SK-N-SH (cell line): ENCODE results near the gene RBM47. TPM values are rescaled to one million over a fixed set of nuclear protein-coding genes. Genes with fewer than 3 reads are reported as not detected.

Source experiments
- CTCF ChIA-PET: fragments of 300-600, 350-600 bp; formaldehyde crosslinking; extraction: SDS; loops from one replicate; lab custom pipeline; 2021; lab: Yijun Ruan, JAX
- POLR2A ChIA-PET: fragments of 350-600 bp; sonication (Branson Sonifier 250); formaldehyde crosslinking; extraction: SDS; loops from one replicate; lab custom pipeline; 2020; ENCODE audit warnings: antibody characterized with exemption, inconsistent platforms; lab: Yijun Ruan, JAX
- DNase-seq: peaks from one replicate; pipeline ENCODE4 v3.0.0; 2012
- H2AFZ ChIP-seq: fragments of 200-600 bp; sonication (generic); 2 replicates; pipeline ENCODE4 v1.8.1; 2016; ENCODE audit warnings: antibody characterized with exemption, mild to moderate bottlenecking, low read depth
- H3F3A ChIP-seq: fragments of 200-600 bp; sonication (generic); replicated peaks from 2 replicates; pipeline ENCODE3; 2016; ENCODE audit warnings: antibody characterized with exemption, mild to moderate bottlenecking; ENCODE audit not compliant: insufficient read depth
- H3K27ac ChIP-seq, 2 experiments: fragments of 200-500 bp in 1 of 2; fragments of 200-600 bp in 1 of 2; sonication (Bioruptor generic) in 1 of 2; sonication (generic), shearing (Covaris generic) in 1 of 2; 2 replicates each; pipeline versions ENCODE4 v1.5.1 to v1.6.1; 2014 to 2016; ENCODE audit warnings: low read depth in 2 of 2, inconsistent platforms in 1 of 2, low read length in 1 of 2, mild to moderate bottlenecking in 1 of 2, mixed read lengths in 1 of 2
- H3K27me3 ChIP-seq: fragments of 200-600 bp; sonication (generic), shearing (Covaris generic); 2 replicates; pipeline ENCODE4 v1.6.1; 2016; ENCODE audit warnings: mixed run types; ENCODE audit not compliant: insufficient read depth
- H3K36me3 ChIP-seq, 2 experiments: fragments of 200-500 bp in 1 of 2; fragments of 200-600 bp in 1 of 2; sonication (Bioruptor generic) in 1 of 2; sonication (generic) in 1 of 2; replicated peaks in 1 of 2; 2 replicates each; pipeline versions ENCODE3 to v1.5.1; 2014 to 2016; ENCODE audit warnings: low read length in 1 of 2, mild to moderate bottlenecking in 1 of 2; ENCODE audit not compliant: insufficient read depth in 2 of 2, control insufficient read depth in 1 of 2
- H3K4me1 ChIP-seq, 2 experiments: fragments of 200-500 bp in 1 of 2; fragments of 200-600 bp in 1 of 2; sonication (Bioruptor generic) in 1 of 2; sonication (generic), shearing (Covaris generic) in 1 of 2; 2 replicates each; pipeline versions ENCODE4 v1.5.1 to v1.6.1; 2014 to 2016; ENCODE audit warnings: low read depth in 1 of 2, low read length in 1 of 2, mixed run types in 1 of 2; ENCODE audit not compliant: insufficient read depth in 2 of 2, control insufficient read depth in 1 of 2
- H3K4me2 ChIP-seq: fragments of 200-600 bp; sonication (generic), shearing (Covaris generic); 2 replicates; pipeline ENCODE4 v1.6.1; 2017; ENCODE audit warnings: mixed run types
- H3K4me3 ChIP-seq, 2 experiments: fragments of 200-500 bp in 1 of 2; fragments of 200-600 bp in 1 of 2; sonication (Bioruptor generic) in 1 of 2; sonication (generic), shearing (Covaris generic) in 1 of 2; 2 replicates each; pipeline versions ENCODE4 v1.5.1 to v1.8.1; 2014 to 2016; ENCODE audit warnings: low read depth in 2 of 2, inconsistent platforms in 1 of 2, low read length in 1 of 2, mild to moderate bottlenecking in 1 of 2, mixed read lengths in 1 of 2, moderate library complexity in 1 of 2
- H3K79me2 ChIP-seq: fragments of 200-600 bp; sonication (generic); 2 replicates; pipeline ENCODE4 v1.8.1; 2017; ENCODE audit warnings: mild to moderate bottlenecking; ENCODE audit not compliant: insufficient read depth
- H3K9ac ChIP-seq: fragments of 200-600 bp; sonication (generic); 2 replicates; pipeline ENCODE4 v1.6.1; 2017; ENCODE audit warnings: mixed run types
- H3K9me2 ChIP-seq: fragments of 200-600 bp; sonication (generic); 2 replicates; pipeline ENCODE4 v1.6.1; 2017; ENCODE audit warnings: mixed run types
- H3K9me3 ChIP-seq: fragments of 200-600 bp; sonication (generic); 2 replicates; pipeline ENCODE4 v1.6.1; 2017; ENCODE audit warnings: mixed run types, mild to moderate bottlenecking, moderate library complexity
- H4K20me1 ChIP-seq: fragments of 200-600 bp; sonication (generic); 2 replicates; pipeline ENCODE4 v1.6.1; 2017; ENCODE audit warnings: mild to moderate bottlenecking, mixed run types; ENCODE audit not compliant: insufficient read depth
- CTCF ChIP-seq: fragments of 200-600 bp; sonication (generic); IDR thresholded peaks from 2 replicates; pipeline ENCODE4 v1.6.1; 2017; ENCODE audit warnings: antibody characterized with exemption, mild to moderate bottlenecking, moderate library complexity
- ELF1 ChIP-seq: IDR thresholded peaks from 2 replicates; pipeline ENCODE4 v1.4.0; 2012
- FOXM1 ChIP-seq: IDR thresholded peaks from 2 replicates; pipeline ENCODE4 v1.4.0; 2012; ENCODE audit warnings: low read depth, mild to moderate bottlenecking
- GABPA ChIP-seq: IDR thresholded peaks from 2 replicates; pipeline ENCODE4 v1.4.0; 2012; ENCODE audit warnings: low read depth, mild to moderate bottlenecking
- JUND ChIP-seq: IDR thresholded peaks from 2 replicates; pipeline ENCODE4 v1.4.0; 2012
- NFIC ChIP-seq: IDR thresholded peaks from 2 replicates; pipeline ENCODE4 v1.4.0; 2012; ENCODE audit warnings: borderline replicate concordance
- NRF1 ChIP-seq: IDR thresholded peaks from 2 replicates; pipeline ENCODE4 v1.6.1; 2012; ENCODE audit warnings: low read depth, mild to moderate bottlenecking, low read length
- POLR2AphosphoS5 ChIP-seq: IDR thresholded peaks from 2 replicates; pipeline ENCODE4 v1.6.1; 2012; ENCODE audit warnings: low read depth, low read length
- RCOR1 ChIP-seq: fragments of 150-350 bp; IDR thresholded peaks from 2 replicates; pipeline ENCODE4 v1.6.1; 2017; ENCODE audit warnings: antibody characterized with exemption, low read length
- RFX5 ChIP-seq: IDR thresholded peaks from 2 replicates; pipeline ENCODE4 v1.6.1; 2012; ENCODE audit warnings: mild to moderate bottlenecking, improper control_type of control experiment, low read length
- RXRA ChIP-seq: IDR thresholded peaks from 2 replicates; pipeline ENCODE4 v1.4.0; 2012; ENCODE audit warnings: low read depth, mild to moderate bottlenecking, borderline replicate concordance
- SMC3 ChIP-seq: IDR thresholded peaks from 2 replicates; pipeline ENCODE4 v1.6.1; 2012; ENCODE audit warnings: low read depth, low read length, improper control_type of control experiment
- WGBS: methylation state at CpG from one replicate; pipeline ENCODE4 v1.1.6; 2017; ENCODE audit warnings: low lambda C conversion rate; 5-methylcytosine and 5-hydroxymethylcytosine counted together
- polyA plus RNA-seq, 3 experiments: library from polyadenylated mRNA; depleted of rRNA; stranded (reverse); fragments of >200 nt; gene quantifications; 2 replicates each; pipeline ENCODE4 v1.2.3, GENCODE V29; 2012

Gene RBM47
- polyA plus RNA-seq, 1 of the 3 experiments (the other 2 are of a cell fraction), result 6.8 TPM

- Histone ChIP-seq H3K4me3 (no peak overlapping the region), H3K79me2 (no peaks in the 10 kb centered on the region), H3K36me3 (no peaks in the 10 kb centered on the region), H3K4me1 (no peaks in the 10 kb centered on the region), H3F3A (peaks cover under 1% of the 10 kb centered on the region), H3K4me2 (no peak overlapping the region), H3K9me3 (no peaks in the 10 kb centered on the region), H3K9me2 (no peaks in the 10 kb centered on the region), H4K20me1 (no peaks in the 10 kb centered on the region), H3K9ac (no peak overlapping the region), H2AFZ (no peak overlapping the region), H3K27me3 (no peaks in the 10 kb centered on the region), H3K27ac (no peak overlapping the region)
- 100% methylated on average over 3 of the region's 3 CpGs for WGBS
- ChIA-PET CTCF (interaction anchor here (0.9 kb wide), 1 partner anchor 111 kb away, joined by 3 read pairs; no protein-coding TSS in a partner anchor), POLR2A (no interaction called here)
- TF ChIP-seq RCOR1 (no peak), RFX5 (no peak), RXRA (no peak), FOXM1 (no peak), GABPA (no peak), JUND (no peak), NRF1 (no peak), NFIC (no peak), ELF1 (no peak)
- no peak for DNase-seq
Observed at GRCh38 chr4:40531636-40532023, 98.0 kb downstream of the RBM47 start.

- no peaks in the 10 kb centered on the region for H3K36me3 ChIP-seq
- CTCF ChIA-PET, result interaction anchor here (0.6 to 0.9 kb wide), 2 partner anchors 77 to 110 kb away, joined by 3 read pairs; no protein-coding TSS in a partner anchor
- POLR2A ChIA-PET, result no interaction called here
Observed at GRCh38 chr4:40530961-40531635, 98.6 kb downstream of the RBM47 start.

More at GRCh38 chr4:40530961-40531635, 98.6 kb downstream of the RBM47 start:
- Histone ChIP-seq H4K20me1 (no peaks in the 10 kb centered on the region), H3K9me3 (no peaks in the 10 kb centered on the region), H3K79me2 (no peaks in the 10 kb centered on the region), H3K27me3 (no peaks in the 10 kb centered on the region), H3K4me2 (no peak overlapping the region), H3K27ac (no peak overlapping the region), H3K4me3 (no peak overlapping the region), H3K9me2 (no peaks in the 10 kb centered on the region), H2AFZ (no peak overlapping the region), H3K4me1 (no peaks in the 10 kb centered on the region), H3K9ac (no peak overlapping the region), H3F3A (peaks cover 6% of the 10 kb centered on the region)
- DNase-seq, result no peak
- 92% methylated on average over 10 of the region's 10 CpGs for WGBS
- no peak for TF ChIP-seq SMC3
- TF ChIP-seq POLR2AphosphoS5, result no peak
- TF ChIP-seq CTCF, result no peak
- TF ChIP-seq NRF1, result no peak
